WTC11 (cell line): ENCODE measurements around the gene PCDHB12.

ENCODE experiments used
- CREB1 ChIP-seq: sonication (generic); formaldehyde crosslinking; IDR thresholded peaks from 2 replicates; pipeline ENCODE4 v1.8.0; 2023; ENCODE audit warnings: mild to moderate bottlenecking, missing genetic modification reagents
- CTCF ChIP-seq: fragments of 200-600 bp; IDR thresholded peaks from 2 replicates; pipeline ENCODE4 v1.8.0; 2022; ENCODE audit warnings: antibody characterized with exemption
- ELF4 ChIP-seq: sonication (generic); formaldehyde crosslinking; IDR thresholded peaks from 2 replicates; pipeline ENCODE4 v1.8.1; 2022; ENCODE audit warnings: low read depth, mild to moderate bottlenecking, moderate library complexity, missing genetic modification reagents
- ESRRA ChIP-seq: sonication (generic); formaldehyde crosslinking; IDR thresholded peaks from 2 replicates; pipeline ENCODE4 v1.8.1; 2022; ENCODE audit warnings: mild to moderate bottlenecking, missing genetic modification reagents, borderline replicate concordance
- JUN ChIP-seq: sonication (generic); formaldehyde crosslinking; IDR thresholded peaks from 2 replicates; pipeline ENCODE4 v1.8.0; 2023; ENCODE audit warnings: mild to moderate bottlenecking, missing genetic modification reagents
- MAX ChIP-seq: sonication (generic); formaldehyde crosslinking; IDR thresholded peaks from 2 replicates; pipeline ENCODE4 v1.8.0; 2022; ENCODE audit warnings: mild to moderate bottlenecking, missing genetic modification reagents
- PREB ChIP-seq: sonication (generic); formaldehyde crosslinking; IDR thresholded peaks from 2 replicates; pipeline ENCODE4 v1.8.1; 2022; ENCODE audit warnings: mild to moderate bottlenecking, missing genetic modification reagents, moderate library complexity, borderline replicate concordance
- RELA ChIP-seq: sonication (generic); formaldehyde crosslinking; IDR thresholded peaks from 2 replicates; pipeline ENCODE4 v1.8.1; 2022; ENCODE audit warnings: missing genetic modification reagents, mild to moderate bottlenecking, borderline replicate concordance
- SP1 ChIP-seq: sonication (generic); formaldehyde crosslinking; conservative IDR thresholded peaks from 2 replicates; pipeline ENCODE4 v1.8.1; 2022; ENCODE audit warnings: missing genetic modification reagents
- TF ChIP-seq, protein P1 (sequence below): sonication (generic); formaldehyde crosslinking; IDR thresholded peaks from 2 replicates; pipeline ENCODE4 v1.8.0; 2022; ENCODE audit warnings: mild to moderate bottlenecking, missing genetic modification reagents

GRCh38 chr5:141196363-141196762 lies 12.2 kb upstream of the PCDHB12 start:
- TF ChIP-seq CTCF = no peak
- TF ChIP-seq ESRRA (CRISPR knock-in tag) = no peak
- no peak for TF ChIP-seq PREB
- no peak for TF ChIP-seq MAX
- no peak for TF ChIP-seq CREB1 (CRISPR knock-in tag)
- TF ChIP-seq, protein P1, sequence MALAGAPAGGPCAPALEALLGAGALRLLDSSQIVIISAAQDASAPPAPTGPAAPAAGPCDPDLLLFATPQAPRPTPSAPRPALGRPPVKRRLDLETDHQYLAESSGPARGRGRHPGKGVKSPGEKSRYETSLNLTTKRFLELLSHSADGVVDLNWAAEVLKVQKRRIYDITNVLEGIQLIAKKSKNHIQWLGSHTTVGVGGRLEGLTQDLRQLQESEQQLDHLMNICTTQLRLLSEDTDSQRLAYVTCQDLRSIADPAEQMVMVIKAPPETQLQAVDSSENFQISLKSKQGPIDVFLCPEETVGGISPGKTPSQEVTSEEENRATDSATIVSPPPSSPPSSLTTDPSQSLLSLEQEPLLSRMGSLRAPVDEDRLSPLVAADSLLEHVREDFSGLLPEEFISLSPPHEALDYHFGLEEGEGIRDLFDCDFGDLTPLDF (CRISPR knock-in tag) = no peak
- TF ChIP-seq SP1 (CRISPR knock-in tag) = no peak
- no peak for TF ChIP-seq RELA (CRISPR knock-in tag)
- TF ChIP-seq ELF4 (CRISPR knock-in tag) = no peak
- no peak for TF ChIP-seq JUN
